ENCODE measurements around the gene TMEM185A. TPM values are rescaled to one million over a fixed set of nuclear protein-coding genes. Genes with fewer than 3 reads are reported as not detected.
"Not testable (repeated sequence)": the region's sequence is repeated elsewhere in the genome, so short reads cannot be mapped to it uniquely, and the experiment has no call there.

Gene TMEM185A
- total RNA-seq, 2 experiments from 2014 or later: 6.3 to 7.2 TPM

DNA sequence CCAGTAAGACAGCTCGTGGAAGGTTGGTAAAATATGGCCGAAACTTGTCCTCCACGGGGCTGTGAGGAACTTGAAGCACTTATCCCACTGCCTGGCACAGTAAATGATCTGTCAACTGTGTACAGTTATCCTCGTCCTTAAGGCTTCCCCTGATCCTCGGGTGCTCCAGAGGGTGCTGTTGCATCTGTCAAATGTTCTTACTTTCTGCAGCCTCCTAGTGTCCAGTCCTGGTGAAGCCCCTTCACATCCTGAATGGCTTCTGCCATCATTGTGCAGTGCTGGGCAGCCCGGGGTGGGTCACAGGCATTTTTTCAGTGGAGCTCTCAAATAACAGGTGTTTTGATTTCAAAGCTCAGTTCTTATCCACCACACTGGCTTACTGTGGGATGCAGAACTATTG is 29.0 kb upstream of the TMEM185A start:
- POLR2A ChIA-PET; ATAC-seq (ENCODE audit: poor library complexity); H3K4me1 ChIP-seq (ENCODE audit: insufficient read depth, low read length); H3K4me3 Mint-ChIP-seq; H3K27ac ChIP-seq (ENCODE audit: low read depth in 1 of 2, low read length in 2 of 2); H3K4me3 ChIP-seq (ENCODE audit: low read length); intact Hi-C loops (cut with DNase I, micrococcal nuclease); H3K36me3 ChIP-seq (ENCODE audit: insufficient read depth, low read length); H3K36me3 Mint-ChIP-seq (ENCODE audit: low read depth); H3K9me3 Mint-ChIP-seq; H3K4me1 Mint-ChIP-seq (ENCODE audit: low read depth); CTCF ChIA-PET; H3K9me3 ChIP-seq (ENCODE audit: control insufficient read depth in 1 of 2, insufficient read depth in 1 of 2, low read length in 2 of 2); H3K27ac Mint-ChIP-seq; H3K27me3 ChIP-seq (ENCODE audit: control insufficient read depth in 1 of 2, insufficient read depth in 2 of 2, low read length in 2 of 2); DNase-seq; H3K27me3 Mint-ChIP-seq: not testable (repeated sequence)

DNA sequence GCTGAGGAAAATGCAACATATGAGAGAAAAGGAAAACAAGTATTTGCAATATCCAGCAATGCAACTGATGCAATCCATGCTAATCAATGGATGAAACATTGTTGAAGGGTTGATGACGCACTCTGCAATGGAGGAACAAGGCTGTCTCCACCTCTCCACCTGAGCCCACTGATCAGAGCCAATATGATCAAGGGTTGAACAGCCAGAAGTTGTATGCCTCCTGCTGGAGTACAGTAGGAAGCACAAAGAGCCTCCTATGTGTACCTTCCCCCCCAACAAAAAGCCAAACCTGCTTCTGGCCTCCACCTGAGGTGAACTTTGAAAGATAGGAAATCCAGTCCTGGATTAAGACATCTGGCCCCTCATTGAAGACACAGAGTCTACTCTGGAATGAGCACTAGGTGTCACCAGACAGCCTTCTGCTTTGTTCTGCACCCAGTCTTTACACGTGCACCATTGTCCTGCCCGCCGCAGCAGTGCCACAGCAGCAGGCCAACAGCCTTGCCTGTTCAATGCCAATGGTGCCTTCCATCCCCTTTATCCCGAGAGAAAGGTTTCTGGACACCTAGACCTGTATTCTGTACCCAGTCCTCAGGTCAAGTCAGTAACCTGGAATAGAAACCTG is 24.8 kb upstream of the TMEM185A start:
- H3K27me3 ChIP-seq (ENCODE audit: control insufficient read depth in 1 of 2, insufficient read depth in 2 of 2, low read length in 2 of 2); H3K4me1 Mint-ChIP-seq (ENCODE audit: low read depth); H3K9me3 Mint-ChIP-seq; H3K36me3 ChIP-seq (ENCODE audit: insufficient read depth, low read length); H3K27ac Mint-ChIP-seq; H3K9me3 ChIP-seq (ENCODE audit: control insufficient read depth in 1 of 2, insufficient read depth in 1 of 2, low read length in 2 of 2); H3K27me3 Mint-ChIP-seq; H3K4me3 Mint-ChIP-seq; H3K27ac ChIP-seq (ENCODE audit: low read depth in 1 of 2, low read length in 2 of 2); H3K36me3 Mint-ChIP-seq (ENCODE audit: low read depth); CTCF ChIA-PET; H3K4me3 ChIP-seq (ENCODE audit: low read length); POLR2A ChIA-PET; H3K4me1 ChIP-seq (ENCODE audit: insufficient read depth, low read length); DNase-seq; intact Hi-C loops (cut with DNase I, micrococcal nuclease): not testable (repeated sequence)
- peak; percentile 32 for ATAC-seq (ENCODE audit: poor library complexity)

DNA sequence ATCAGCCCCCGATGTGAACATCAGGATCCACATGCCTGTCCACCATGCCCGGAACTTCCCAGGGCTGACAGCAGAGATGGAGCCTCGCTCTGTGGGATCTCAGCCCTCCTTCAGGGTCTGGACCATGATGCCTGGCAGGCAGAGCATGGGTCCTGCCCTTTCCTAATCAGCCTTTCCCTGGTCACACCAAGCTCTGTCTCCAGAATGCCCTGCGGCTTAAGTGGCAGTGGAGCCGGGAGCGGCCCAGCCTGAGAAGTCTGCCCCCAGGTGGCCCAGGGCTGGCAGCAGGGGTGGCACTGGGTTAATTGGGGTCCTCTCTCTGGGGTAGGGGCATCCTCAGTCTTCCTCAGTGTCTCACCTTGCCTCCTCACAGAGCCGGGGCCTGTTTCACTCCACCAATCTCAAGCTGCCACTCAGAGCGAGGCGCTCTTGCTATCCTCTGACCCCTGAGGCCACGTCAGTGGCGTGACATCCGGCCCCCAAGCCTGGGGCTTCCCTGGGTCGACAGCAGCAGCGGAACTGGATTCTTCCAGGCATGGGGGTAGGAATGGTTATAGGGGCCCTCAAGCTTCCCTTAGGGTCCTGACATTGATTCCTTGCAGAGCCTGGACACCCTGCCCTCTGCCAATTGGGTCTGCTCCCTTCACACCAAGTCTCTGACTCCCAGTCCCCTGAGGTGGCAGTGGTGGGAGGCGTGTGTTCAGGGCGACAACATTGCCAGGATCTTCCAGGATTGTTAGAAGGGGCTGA is 20.8 kb upstream of the TMEM185A start:
- POLR2A ChIA-PET: no interaction called here
- TF ChIP-seq, protein P1, sequence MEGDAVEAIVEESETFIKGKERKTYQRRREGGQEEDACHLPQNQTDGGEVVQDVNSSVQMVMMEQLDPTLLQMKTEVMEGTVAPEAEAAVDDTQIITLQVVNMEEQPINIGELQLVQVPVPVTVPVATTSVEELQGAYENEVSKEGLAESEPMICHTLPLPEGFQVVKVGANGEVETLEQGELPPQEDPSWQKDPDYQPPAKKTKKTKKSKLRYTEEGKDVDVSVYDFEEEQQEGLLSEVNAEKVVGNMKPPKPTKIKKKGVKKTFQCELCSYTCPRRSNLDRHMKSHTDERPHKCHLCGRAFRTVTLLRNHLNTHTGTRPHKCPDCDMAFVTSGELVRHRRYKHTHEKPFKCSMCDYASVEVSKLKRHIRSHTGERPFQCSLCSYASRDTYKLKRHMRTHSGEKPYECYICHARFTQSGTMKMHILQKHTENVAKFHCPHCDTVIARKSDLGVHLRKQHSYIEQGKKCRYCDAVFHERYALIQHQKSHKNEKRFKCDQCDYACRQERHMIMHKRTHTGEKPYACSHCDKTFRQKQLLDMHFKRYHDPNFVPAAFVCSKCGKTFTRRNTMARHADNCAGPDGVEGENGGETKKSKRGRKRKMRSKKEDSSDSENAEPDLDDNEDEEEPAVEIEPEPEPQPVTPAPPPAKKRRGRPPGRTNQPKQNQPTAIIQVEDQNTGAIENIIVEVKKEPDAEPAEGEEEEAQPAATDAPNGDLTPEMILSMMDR (IDR thresholded peaks at IDR 0.05): no peak
- intact Hi-C loops (cut with DNase I, micrococcal nuclease): no loop called here

DNA sequence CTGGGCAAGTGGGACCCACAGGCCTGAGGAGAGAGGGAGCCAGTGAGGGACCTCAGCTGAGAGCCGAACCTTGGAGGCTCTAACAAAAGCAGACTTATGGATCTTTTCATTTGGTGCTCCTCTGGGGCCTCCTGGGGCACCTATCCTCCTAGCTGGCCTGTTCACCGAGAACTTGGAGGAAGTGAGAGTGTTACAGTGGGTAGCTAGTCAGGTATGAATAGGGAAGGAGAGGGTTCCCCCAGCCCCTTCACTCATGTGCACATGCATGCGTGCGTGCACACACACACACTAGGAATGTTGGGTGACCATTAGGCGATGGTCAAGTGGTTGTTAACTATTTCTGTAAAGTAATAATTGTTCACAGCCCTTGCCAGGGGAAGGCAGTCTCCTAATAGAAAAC is 18.6 kb upstream of the TMEM185A start:
- H3K36me3 ChIP-seq (ENCODE audit: insufficient read depth, low read length): no peaks in the 10 kb centered on the region
- no peaks in the 10 kb centered on the region for H3K27me3 ChIP-seq (ENCODE audit: control insufficient read depth in 1 of 2, insufficient read depth in 2 of 2, low read length in 2 of 2)
- H3K4me1 ChIP-seq (ENCODE audit: insufficient read depth, low read length): no peaks in the 10 kb centered on the region
- DNase-seq (no peak), ATAC-seq (ENCODE audit: poor library complexity) (no peak)
- ChIA-PET CTCF (no interaction called here), POLR2A (no interaction called here)
- no peak overlapping the region for H3K27ac ChIP-seq (ENCODE audit: low read depth in 1 of 2, low read length in 2 of 2)
- no peak overlapping the region for H3K4me3 ChIP-seq (ENCODE audit: low read length)
- TF ChIP-seq, protein P1 (IDR thresholded peaks at IDR 0.05): no peak
- H3K4me3 Mint-ChIP-seq: no peak overlapping the region
- no peaks in the 10 kb centered on the region for H3K4me1 Mint-ChIP-seq (ENCODE audit: low read depth)
- H3K27me3 Mint-ChIP-seq: no peaks in the 10 kb centered on the region
- no peaks in the 10 kb centered on the region for H3K9me3 Mint-ChIP-seq
- H3K9me3 ChIP-seq (ENCODE audit: control insufficient read depth in 1 of 2, insufficient read depth in 1 of 2, low read length in 2 of 2): no peaks in the 10 kb centered on the region
- no peak overlapping the region for H3K27ac Mint-ChIP-seq
- no peaks in the 10 kb centered on the region for H3K36me3 Mint-ChIP-seq (ENCODE audit: low read depth)
- intact Hi-C loops (cut with DNase I, micrococcal nuclease): no loop called here

More for the DNA sequence above, 20.8 kb upstream of the TMEM185A start:
- no peak overlapping the region for H3K4me3 ChIP-seq (ENCODE audit: low read length)
- Mint-ChIP-seq H3K4me1 (ENCODE audit: low read depth) (no peaks in the 10 kb centered on the region), H3K27ac (no peak overlapping the region), H3K36me3 (ENCODE audit: low read depth) (no peaks in the 10 kb centered on the region), H3K4me3 (no peak overlapping the region), H3K27me3 (no peaks in the 10 kb centered on the region), H3K9me3 (no peaks in the 10 kb centered on the region)
- H3K9me3 ChIP-seq (ENCODE audit: control insufficient read depth in 1 of 2, insufficient read depth in 1 of 2, low read length in 2 of 2): no peaks in the 10 kb centered on the region
- no peaks in the 10 kb centered on the region for H3K27me3 ChIP-seq (ENCODE audit: control insufficient read depth in 1 of 2, insufficient read depth in 2 of 2, low read length in 2 of 2)
- CTCF ChIA-PET: no interaction called here
- DNase-seq: no peak
- H3K36me3 ChIP-seq (ENCODE audit: insufficient read depth, low read length): no peaks in the 10 kb centered on the region
- no peak overlapping the region for H3K27ac ChIP-seq (ENCODE audit: low read depth in 1 of 2, low read length in 2 of 2)
- H3K4me1 ChIP-seq (ENCODE audit: insufficient read depth, low read length): no peaks in the 10 kb centered on the region
- ATAC-seq (ENCODE audit: poor library complexity): no peak

Measured in CD4-positive, alpha-beta T cell (primary cell).